PC-3 (cell line): ENCODE results near the gene CHTOP. TPM values are rescaled to one million over a fixed set of nuclear protein-coding genes. Genes with fewer than 3 reads are reported as not detected.

ENCODE experiments used
- ATAC-seq: fragments of 200-7000 bp; cut with Tn5 transposase; 2 replicates; pipeline ENCODE4 v1.9.1; 2020; ENCODE audit warnings: mild to moderate bottlenecking, moderate library complexity
- BruUV-seq: library from RNA; stranded (reverse); fragments of 400-500 nt; replicated peaks from 2 replicates; lab custom pipeline; 2021; lab: Mats Ljungman, UMichigan
- CTCF ChIA-PET: fragments of 300-600 bp; sonication (Branson Sonifier 250); formaldehyde crosslinking; loops from one replicate; lab custom pipeline; 2022; ENCODE audit warnings: antibody characterized with exemption; lab: Charles Lee
- POLR2A ChIA-PET: fragments of 300-600 bp; sonication (Branson Sonifier 250); formaldehyde crosslinking; loops from one replicate; lab custom pipeline; 2022; ENCODE audit warnings: antibody characterized with exemption; ENCODE audit not compliant: unreplicated experiment; lab: Charles Lee
- DNase-seq: peaks from one replicate; pipeline ENCODE4 v3.0.0-alpha.2; 2015
- H2AFZ ChIP-seq: fragments of 300-600 bp; sonication (generic); 2 replicates; pipeline ENCODE4 v1.6.0; 2016; ENCODE audit warnings: antibody characterized with exemption, low read length
- H3F3A ChIP-seq: fragments of 300-600 bp; sonication (generic); one replicate; pipeline ENCODE4 v1.6.0; 2017; ENCODE audit warnings: antibody characterized with exemption, low read length, control low read depth, mild to moderate bottlenecking; ENCODE audit not compliant: unreplicated experiment
- H3K27ac ChIP-seq: fragments of 300-600 bp; sonication (generic); 2 replicates; pipeline ENCODE4 v1.5.1; 2016; ENCODE audit warnings: mild to moderate bottlenecking, low read length
- H3K27me3 ChIP-seq: fragments of 300-600 bp; sonication (generic); 2 replicates; pipeline ENCODE4 v1.6.1; 2016; ENCODE audit warnings: low read length, mixed read lengths
- H3K36me3 ChIP-seq: fragments of 300-600 bp; sonication (generic); 2 replicates; pipeline ENCODE4 v1.6.1; 2016; ENCODE audit warnings: low read depth, mixed run types, low read length, mixed read lengths
- H3K4me1 ChIP-seq: fragments of 300-600 bp; sonication (generic); 2 replicates; pipeline ENCODE4 v1.5.1; 2016; ENCODE audit warnings: low read length; ENCODE audit not compliant: insufficient read depth
- H3K4me2 ChIP-seq: fragments of 300-600 bp; sonication (generic); 2 replicates; pipeline ENCODE4 v1.6.0; 2016; ENCODE audit warnings: low read length
- H3K4me3 ChIP-seq: fragments of 300-600 bp; sonication (generic); 2 replicates; pipeline ENCODE4 v1.5.1; 2016; ENCODE audit warnings: mild to moderate bottlenecking, low read length, mixed read lengths
- H3K79me2 ChIP-seq: fragments of 300-600 bp; sonication (generic); 2 replicates; pipeline ENCODE4 v1.6.1; 2017; ENCODE audit warnings: low read length, mixed read lengths
- H3K9ac ChIP-seq: fragments of 300-600 bp; sonication (generic); 2 replicates; pipeline ENCODE4 v1.6.0; 2016; ENCODE audit warnings: mild to moderate bottlenecking, low read length
- H3K9me2 ChIP-seq: fragments of 300-600 bp; sonication (generic); replicated peaks from 2 replicates; pipeline ENCODE4 v1.6.1; 2016; ENCODE audit warnings: mixed run types, low read length, mixed read lengths
- H3K9me3 ChIP-seq: fragments of 300-600 bp; sonication (generic); 2 replicates; pipeline ENCODE4 v1.6.1; 2016; ENCODE audit warnings: low read length, mixed read lengths
- H4K20me1 ChIP-seq: fragments of 300-600 bp; sonication (generic); 2 replicates; pipeline ENCODE4 v1.6.1; 2016; ENCODE audit warnings: low read length, mixed read lengths
- EZH2 ChIP-seq: fragments of 300-600 bp; sonication (generic); IDR thresholded peaks from one replicate; pipeline ENCODE4 v1.6.1; 2017; ENCODE audit warnings: antibody characterized with exemption, mild to moderate bottlenecking, low read length; ENCODE audit not compliant: unreplicated experiment
- EZH2phosphoT487 ChIP-seq: fragments of 300-600 bp; sonication (generic); IDR thresholded peaks from 2 replicates; pipeline ENCODE4 v1.6.1; 2018; ENCODE audit warnings: mild to moderate bottlenecking, antibody characterized with exemption, low read length, borderline replicate concordance
- intact Hi-C: fragments of 100-400 bp; cut with micrococcal nuclease; formaldehyde crosslinking; loops from 2 replicates; pipeline ENCODE4 v1.9.0; 2023
- total RNA-seq: library from RNA; depleted of rRNA; stranded (reverse); fragments of >200 nt; gene quantifications from 2 replicates; pipeline ENCODE4 v1.2.3, GENCODE V29; 2014
- TF ChIP-seq, protein P1 (sequence below): fragments of 300-600 bp; sonication (generic); conservative IDR thresholded peaks from 2 replicates; pipeline ENCODE4 v1.5.1; 2017; ENCODE audit warnings: antibody characterized with exemption, low read depth, mild to moderate bottlenecking, low read length

The CHTOP gene
- total RNA-seq, 1 experiment from 2014 or later: 101 TPM

DNA sequence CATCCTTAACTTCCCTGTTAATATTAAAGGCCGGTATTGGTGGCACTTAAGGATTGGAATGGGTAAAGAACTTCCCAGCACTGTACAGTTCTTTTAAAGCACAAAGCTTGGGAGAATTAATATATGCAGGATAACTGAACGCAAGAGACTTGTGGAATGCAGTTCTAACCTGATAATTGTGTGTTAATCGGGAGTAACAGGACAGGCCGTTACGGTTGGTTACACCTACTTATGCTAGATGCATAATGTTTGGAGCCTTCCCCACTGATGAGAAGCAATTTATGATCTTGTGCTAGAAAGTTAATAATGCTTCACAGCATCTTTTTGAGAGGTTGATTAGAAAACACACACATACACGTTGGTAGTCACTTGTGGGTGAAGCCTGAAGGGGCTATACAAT is 7.0 kb downstream of the CHTOP start:
- H3K36me3 ChIP-seq: peaks cover 94% of the 10 kb centered on the region
- ATAC-seq (no peak), DNase-seq (no peak)
- CTCF ChIA-PET: no interaction called here
- H3K4me2 ChIP-seq: no peak overlapping the region
- H3K79me2 ChIP-seq: peaks cover 86% of the 10 kb centered on the region
- H3F3A ChIP-seq: peaks cover 17% of the 10 kb centered on the region
- no peaks in the 10 kb centered on the region for H3K27me3 ChIP-seq
- H3K4me1 ChIP-seq: peaks cover 7% of the 10 kb centered on the region
- H3K4me3 ChIP-seq: no peak overlapping the region
- POLR2A ChIA-PET: no interaction called here
- no peak overlapping the region for H3K27ac ChIP-seq
- no peak overlapping the region for H2AFZ ChIP-seq
- intact Hi-C loops: no loop called here
- no peak overlapping the region for H3K9ac ChIP-seq
- BruUV-seq: no TSS peak
- no peaks in the 10 kb centered on the region for H3K9me3 ChIP-seq
- peaks cover 21% of the 10 kb centered on the region; the same call in 1 of the 2 replicates for H4K20me1 ChIP-seq
- no peaks in the 10 kb centered on the region for H3K9me2 ChIP-seq
- TF ChIP-seq EZH2 (no peak), EZH2phosphoT487 (no peak)
- TF ChIP-seq, protein P1, sequence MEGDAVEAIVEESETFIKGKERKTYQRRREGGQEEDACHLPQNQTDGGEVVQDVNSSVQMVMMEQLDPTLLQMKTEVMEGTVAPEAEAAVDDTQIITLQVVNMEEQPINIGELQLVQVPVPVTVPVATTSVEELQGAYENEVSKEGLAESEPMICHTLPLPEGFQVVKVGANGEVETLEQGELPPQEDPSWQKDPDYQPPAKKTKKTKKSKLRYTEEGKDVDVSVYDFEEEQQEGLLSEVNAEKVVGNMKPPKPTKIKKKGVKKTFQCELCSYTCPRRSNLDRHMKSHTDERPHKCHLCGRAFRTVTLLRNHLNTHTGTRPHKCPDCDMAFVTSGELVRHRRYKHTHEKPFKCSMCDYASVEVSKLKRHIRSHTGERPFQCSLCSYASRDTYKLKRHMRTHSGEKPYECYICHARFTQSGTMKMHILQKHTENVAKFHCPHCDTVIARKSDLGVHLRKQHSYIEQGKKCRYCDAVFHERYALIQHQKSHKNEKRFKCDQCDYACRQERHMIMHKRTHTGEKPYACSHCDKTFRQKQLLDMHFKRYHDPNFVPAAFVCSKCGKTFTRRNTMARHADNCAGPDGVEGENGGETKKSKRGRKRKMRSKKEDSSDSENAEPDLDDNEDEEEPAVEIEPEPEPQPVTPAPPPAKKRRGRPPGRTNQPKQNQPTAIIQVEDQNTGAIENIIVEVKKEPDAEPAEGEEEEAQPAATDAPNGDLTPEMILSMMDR: no peak

DNA sequence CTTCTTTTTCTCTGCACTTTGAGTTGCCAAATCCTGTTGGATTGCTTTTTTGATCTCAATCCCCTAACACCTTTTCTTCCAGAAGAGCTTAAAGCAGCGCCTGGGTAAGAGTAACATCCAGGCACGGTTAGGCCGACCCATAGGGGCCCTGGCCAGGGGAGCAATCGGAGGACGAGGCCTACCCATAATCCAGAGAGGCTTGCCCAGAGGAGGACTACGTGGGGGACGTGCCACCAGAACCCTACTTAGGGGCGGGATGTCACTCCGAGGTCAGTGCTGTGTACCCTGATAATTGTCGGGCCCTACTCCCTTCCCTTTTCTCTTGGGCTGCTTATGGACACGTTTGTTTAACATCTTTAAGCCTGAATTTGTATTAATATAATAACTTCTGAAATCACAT is 8.3 kb downstream of the CHTOP start:
- H3K27me3 ChIP-seq: no peaks in the 10 kb centered on the region
- no peak overlapping the region for H3K4me3 ChIP-seq
- peaks cover 73% of the 10 kb centered on the region for H3K79me2 ChIP-seq
- no TSS peak for BruUV-seq
- ChIA-PET POLR2A (no interaction called here), CTCF (no interaction called here)
- no peaks in the 10 kb centered on the region for H3K9me3 ChIP-seq
- no peak overlapping the region for H2AFZ ChIP-seq
- ATAC-seq (no peak), DNase-seq (no peak)
- no peak for TF ChIP-seq EZH2
- TF ChIP-seq, protein P1: no peak
- TF ChIP-seq EZH2phosphoT487: no peak
- no peaks in the 10 kb centered on the region for H3K4me1 ChIP-seq
- no peak overlapping the region for H3K9ac ChIP-seq
- H3K27ac ChIP-seq: no peak overlapping the region
- peaks cover 22% of the 10 kb centered on the region for H3F3A ChIP-seq
- peaks cover 16% of the 10 kb centered on the region; the same call in 1 of the 2 replicates for H4K20me1 ChIP-seq
- no peaks in the 10 kb centered on the region for H3K9me2 ChIP-seq
- no peak overlapping the region for H3K4me2 ChIP-seq
- intact Hi-C loops: no loop called here
- H3K36me3 ChIP-seq: peaks cover 91% of the 10 kb centered on the region

DNA sequence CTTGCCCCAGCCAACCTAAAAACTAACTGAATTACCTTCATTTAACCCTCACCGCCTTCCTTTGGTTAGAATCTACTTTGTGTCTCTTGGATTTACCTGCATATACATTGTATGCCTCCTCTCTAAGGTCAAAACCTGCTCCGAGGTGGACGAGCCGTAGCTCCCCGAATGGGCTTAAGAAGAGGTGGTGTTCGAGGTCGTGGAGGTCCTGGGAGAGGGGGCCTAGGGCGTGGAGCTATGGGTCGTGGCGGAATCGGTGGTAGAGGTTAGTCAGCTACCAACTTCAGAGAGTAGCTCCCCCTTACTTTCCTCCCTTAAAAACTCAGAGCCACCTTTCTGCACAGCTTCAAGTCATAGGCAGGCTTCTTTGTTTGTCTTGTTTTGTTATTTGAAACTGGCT is 9.2 kb downstream of the CHTOP start:
- POLR2A ChIA-PET: interaction anchor here (1.0 kb wide), 1 partner anchor 9 kb away, joined by 9 read pairs; the partner anchor contains the start of gene CHTOP
- CTCF ChIA-PET: interaction anchor here (0.5 to 0.8 kb wide), 2 partner anchors 72 to 133 kb away, joined by 3 read pairs; no protein-coding TSS in a partner anchor
- no TSS peak for BruUV-seq

More for the DNA sequence above, 9.2 kb downstream of the CHTOP start:
- DNase-seq (no peak), ATAC-seq (no peak)
- peaks cover 18% of the 10 kb centered on the region for H3F3A ChIP-seq
- TF ChIP-seq, protein P1: no peak
- no peaks in the 10 kb centered on the region for H3K9me2 ChIP-seq
- H4K20me1 ChIP-seq: 0 out of 2 replicates have a peak, but pooled peaks cover 11% of the 10 kb centered on the region
- no peak overlapping the region for H2AFZ ChIP-seq
- H3K4me3 ChIP-seq: no peak overlapping the region
- H3K36me3 ChIP-seq: peaks cover 84% of the 10 kb centered on the region
- intact Hi-C loops: no loop called here
- no peaks in the 10 kb centered on the region for H3K4me1 ChIP-seq
- H3K9ac ChIP-seq: no peak overlapping the region
- H3K9me3 ChIP-seq: no peaks in the 10 kb centered on the region
- no peak overlapping the region for H3K27ac ChIP-seq
- no peak overlapping the region for H3K4me2 ChIP-seq
- H3K79me2 ChIP-seq: peaks cover 64% of the 10 kb centered on the region
- H3K27me3 ChIP-seq: no peaks in the 10 kb centered on the region
